HG02981 (cell line): Measurements from ENCODE around the gene SPSB4.

Experiments used
- ATAC-seq: cut with Tn5 transposase; IDR thresholded peaks from one replicate; pipeline ENCODE4 v1.9.1; 2021; ENCODE audit warnings: mild to moderate bottlenecking, moderate library complexity; ENCODE audit not compliant: unreplicated experiment

Gene SPSB4

GRCh38 chr3:141073580-141073979, 22.4 kb downstream of the SPSB4 start:
- no peak for ATAC-seq

GRCh38 chr3:141074529-141074928, 23.4 kb downstream of the SPSB4 start:
- ATAC-seq = no peak

GRCh38 chr3:141076036-141076773, 25.1 kb downstream of the SPSB4 start:
- no peak for ATAC-seq

- no peak for ATAC-seq
Measured at GRCh38 chr3:141076797-141077571, 25.8 kb downstream of the SPSB4 start.

- no peak for ATAC-seq
Measured at GRCh38 chr3:141077631-141078030, 26.5 kb downstream of the SPSB4 start.

- no peak for ATAC-seq
Measured at GRCh38 chr3:141078200-141078599, 27.1 kb downstream of the SPSB4 start.

GRCh38 chr3:141080431-141080830, 29.3 kb downstream of the SPSB4 start:
- no peak for ATAC-seq

- no peak for ATAC-seq
Measured at GRCh38 chr3:141081141-141081795, 30.1 kb downstream of the SPSB4 start.

- no peak for ATAC-seq
Measured at GRCh38 chr3:141082064-141082463, 30.9 kb downstream of the SPSB4 start.

GRCh38 chr3:141083226-141083625, 32.1 kb downstream of the SPSB4 start:
- ATAC-seq = no peak

GRCh38 chr3:141083836-141084649, 32.9 kb downstream of the SPSB4 start:
- no peak for ATAC-seq

- no peak for ATAC-seq
Measured at GRCh38 chr3:141085343-141086070, 34.4 kb downstream of the SPSB4 start.

GRCh38 chr3:141086188-141086587, 35.0 kb downstream of the SPSB4 start:
- no peak for ATAC-seq

GRCh38 chr3:141087076-141087777, 36.1 kb downstream of the SPSB4 start:
- no peak for ATAC-seq

GRCh38 chr3:141087778-141088130, 36.6 kb downstream of the SPSB4 start:
- ATAC-seq = no peak

- ATAC-seq = no peak
Measured at GRCh38 chr3:141089339-141090152, 38.4 kb downstream of the SPSB4 start.

- ATAC-seq = no peak
Measured at GRCh38 chr3:141091426-141091825, 40.3 kb downstream of the SPSB4 start.

- no peak for ATAC-seq
Measured at GRCh38 chr3:141092663-141093062, 41.5 kb downstream of the SPSB4 start.

GRCh38 chr3:141093397-141093796, 42.2 kb downstream of the SPSB4 start:
- no peak for ATAC-seq
